Measurements from ENCODE around the gene IRF7. TPM values are rescaled to one million over a fixed set of nuclear protein-coding genes. Genes with fewer than 3 reads are reported as not detected.

Gene IRF7
- total and polyA plus RNA-seq, 2 experiments from 2014 or later, result 13.0 to 17.7 TPM

DNA sequence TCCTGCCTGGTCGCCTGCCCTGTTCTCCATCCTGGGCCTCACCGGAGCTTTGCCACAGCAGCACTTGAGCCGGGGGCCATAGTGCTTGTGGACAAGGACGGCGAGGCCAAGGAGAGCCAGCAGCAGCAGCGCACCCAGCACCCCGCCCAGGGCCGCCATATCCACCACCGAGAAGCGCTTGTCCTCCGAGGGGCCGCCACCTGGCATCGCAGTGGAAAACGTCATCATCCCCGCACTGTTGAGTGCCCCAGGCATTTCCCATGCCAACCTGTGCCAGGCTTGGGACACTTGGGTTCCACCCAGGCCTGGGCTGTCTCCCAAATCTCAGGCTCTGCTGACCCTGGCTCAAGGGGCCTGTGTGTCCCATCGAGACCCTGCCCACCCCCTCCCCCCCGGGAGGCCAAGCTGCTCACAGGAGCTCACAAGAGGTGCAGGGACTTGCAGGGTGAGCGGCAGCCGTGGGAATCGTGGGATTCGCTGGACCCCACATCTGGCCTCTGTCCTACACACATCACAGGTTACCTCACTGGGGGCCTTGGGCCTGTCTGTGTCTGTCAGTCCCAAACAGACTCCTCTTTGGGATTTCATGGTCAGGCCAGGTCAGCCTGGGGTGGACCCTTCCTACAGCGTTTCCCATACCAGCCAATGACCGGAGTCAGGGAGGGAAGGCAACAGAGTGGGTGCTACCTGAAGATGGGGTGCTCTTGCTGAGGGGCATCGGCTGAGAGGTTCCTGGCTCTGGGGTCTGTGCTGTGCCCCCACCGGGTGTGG, 2.3 kb upstream of the IRF7 start:
- H3K27me3 ChIP-seq, result no peaks in the 10 kb centered on the region
- TF ChIP-seq, protein P1, sequence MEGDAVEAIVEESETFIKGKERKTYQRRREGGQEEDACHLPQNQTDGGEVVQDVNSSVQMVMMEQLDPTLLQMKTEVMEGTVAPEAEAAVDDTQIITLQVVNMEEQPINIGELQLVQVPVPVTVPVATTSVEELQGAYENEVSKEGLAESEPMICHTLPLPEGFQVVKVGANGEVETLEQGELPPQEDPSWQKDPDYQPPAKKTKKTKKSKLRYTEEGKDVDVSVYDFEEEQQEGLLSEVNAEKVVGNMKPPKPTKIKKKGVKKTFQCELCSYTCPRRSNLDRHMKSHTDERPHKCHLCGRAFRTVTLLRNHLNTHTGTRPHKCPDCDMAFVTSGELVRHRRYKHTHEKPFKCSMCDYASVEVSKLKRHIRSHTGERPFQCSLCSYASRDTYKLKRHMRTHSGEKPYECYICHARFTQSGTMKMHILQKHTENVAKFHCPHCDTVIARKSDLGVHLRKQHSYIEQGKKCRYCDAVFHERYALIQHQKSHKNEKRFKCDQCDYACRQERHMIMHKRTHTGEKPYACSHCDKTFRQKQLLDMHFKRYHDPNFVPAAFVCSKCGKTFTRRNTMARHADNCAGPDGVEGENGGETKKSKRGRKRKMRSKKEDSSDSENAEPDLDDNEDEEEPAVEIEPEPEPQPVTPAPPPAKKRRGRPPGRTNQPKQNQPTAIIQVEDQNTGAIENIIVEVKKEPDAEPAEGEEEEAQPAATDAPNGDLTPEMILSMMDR (IDR thresholded peaks at IDR 0.05; ENCODE audit: low read depth, low read length), result no peak
- DNase-seq (ENCODE audit: low read depth in 1 of 2, low spot score in 1 of 2), result no peak
- peaks cover 7% of the 10 kb centered on the region for H3K4me1 ChIP-seq (ENCODE audit: low read depth)
- H3K9me3 ChIP-seq (ENCODE audit: low read depth), result no peaks in the 10 kb centered on the region
- H3K36me3 ChIP-seq, result peaks cover 2% of the 10 kb centered on the region
- no peak overlapping the region for H3K27ac ChIP-seq
- no peak overlapping the region for H3K4me3 ChIP-seq

DNA sequence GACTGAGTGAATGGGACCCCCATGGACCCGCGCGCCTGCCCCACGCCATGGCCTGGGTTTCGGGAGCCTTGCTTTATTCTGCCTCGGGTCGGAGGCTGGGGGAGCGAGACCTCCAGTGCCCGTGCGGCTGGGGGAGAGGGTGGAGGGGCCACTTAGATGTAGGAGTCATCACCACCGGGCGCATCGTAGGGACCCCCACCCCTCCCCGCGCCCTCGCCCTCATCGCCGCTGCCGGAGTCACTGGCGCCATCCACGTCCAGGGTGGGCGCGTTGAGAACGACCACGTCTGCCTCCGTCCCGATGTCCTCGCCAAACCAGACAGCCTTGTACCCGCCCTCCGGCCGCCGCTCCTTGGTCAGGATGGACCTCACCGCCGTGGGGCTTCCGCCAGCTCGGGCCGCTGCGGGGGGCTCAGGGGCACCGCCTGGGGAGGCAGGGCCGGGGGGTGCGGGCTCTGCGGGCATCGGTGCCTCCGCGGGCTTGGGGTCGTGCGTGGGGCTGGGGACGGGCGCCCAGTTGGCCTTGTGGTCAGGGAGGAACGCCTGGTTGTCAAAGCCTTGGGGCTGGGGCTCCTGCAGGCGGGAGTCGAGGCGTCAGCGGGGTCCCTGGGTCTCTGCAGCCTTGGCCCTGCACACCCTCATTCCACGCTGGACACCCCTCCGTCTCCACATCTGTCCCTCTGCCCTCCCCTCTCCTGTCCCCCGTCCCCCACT, 1.6 kb upstream of the IRF7 start:
- peaks cover 12% of the 10 kb centered on the region for H3K4me1 ChIP-seq (ENCODE audit: low read depth)
- H3K36me3 ChIP-seq, result peaks cover 5% of the 10 kb centered on the region
- TF ChIP-seq, protein P1 (IDR thresholded peaks at IDR 0.05; ENCODE audit: low read depth, low read length), result no peak
- H3K4me3 ChIP-seq, result no peak overlapping the region
- no peaks in the 10 kb centered on the region for H3K27me3 ChIP-seq
- no peaks in the 10 kb centered on the region for H3K9me3 ChIP-seq (ENCODE audit: low read depth)
- DNase-seq (ENCODE audit: low read depth in 1 of 2, low spot score in 1 of 2), result no peak
- no peak overlapping the region for H3K27ac ChIP-seq

DNA sequence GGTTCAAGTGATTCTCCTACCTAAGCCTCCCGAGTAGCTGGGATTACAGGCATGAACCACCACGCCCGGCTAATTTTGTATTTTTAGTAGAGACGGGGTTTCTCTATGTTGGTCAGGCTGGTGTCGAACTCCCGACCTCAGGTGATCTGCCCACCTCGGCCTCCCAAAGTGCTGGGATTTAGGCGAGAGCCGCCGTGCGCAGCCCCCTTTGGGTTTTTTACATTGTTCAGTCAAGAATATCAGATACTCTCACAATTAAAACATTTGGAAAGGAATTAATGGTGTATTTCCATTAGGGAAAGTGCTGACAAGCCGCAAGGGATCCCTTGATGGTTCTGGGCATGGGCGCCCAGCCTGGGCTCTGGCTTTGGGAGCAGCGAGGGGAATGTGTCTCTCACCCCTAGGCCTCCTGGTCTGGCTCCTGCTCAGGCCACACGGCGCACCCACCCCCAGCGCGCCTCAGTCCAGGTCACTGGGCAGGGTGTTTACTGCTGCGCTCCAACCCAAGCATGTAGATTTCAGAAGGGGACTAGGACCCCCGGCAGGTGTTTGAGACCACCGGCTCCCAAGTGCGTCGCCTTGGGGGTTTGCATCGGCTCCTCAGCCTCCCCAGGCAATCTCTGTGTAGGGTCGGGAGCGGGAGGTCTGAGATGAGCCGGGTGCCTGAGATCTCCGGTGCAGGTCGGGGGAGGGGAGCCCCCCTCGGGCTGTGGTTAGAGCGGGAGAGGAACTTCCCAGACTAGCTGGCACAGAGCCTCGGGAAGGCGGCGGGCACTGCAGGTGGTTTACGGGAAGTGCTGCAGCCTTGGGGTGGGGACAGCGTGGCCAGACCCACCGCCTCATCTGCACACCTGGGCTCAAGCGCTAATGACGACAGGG, 809 bp upstream of the IRF7 start:
- DNase-seq (ENCODE audit: low read depth in 1 of 2, low spot score in 1 of 2), result no peak
- TF ChIP-seq, protein P1 (IDR thresholded peaks at IDR 0.05; ENCODE audit: low read depth, low read length), result no peak
- Histone ChIP-seq H3K4me1 (ENCODE audit: low read depth) (peaks cover 15% of the 10 kb centered on the region), H3K27ac (peak overlapping the region; percentile 64), H3K4me3 (peak overlapping the region; percentile 70), H3K27me3 (no peaks in the 10 kb centered on the region), H3K9me3 (ENCODE audit: low read depth) (no peaks in the 10 kb centered on the region), H3K36me3 (peaks cover 11% of the 10 kb centered on the region)

DNA sequence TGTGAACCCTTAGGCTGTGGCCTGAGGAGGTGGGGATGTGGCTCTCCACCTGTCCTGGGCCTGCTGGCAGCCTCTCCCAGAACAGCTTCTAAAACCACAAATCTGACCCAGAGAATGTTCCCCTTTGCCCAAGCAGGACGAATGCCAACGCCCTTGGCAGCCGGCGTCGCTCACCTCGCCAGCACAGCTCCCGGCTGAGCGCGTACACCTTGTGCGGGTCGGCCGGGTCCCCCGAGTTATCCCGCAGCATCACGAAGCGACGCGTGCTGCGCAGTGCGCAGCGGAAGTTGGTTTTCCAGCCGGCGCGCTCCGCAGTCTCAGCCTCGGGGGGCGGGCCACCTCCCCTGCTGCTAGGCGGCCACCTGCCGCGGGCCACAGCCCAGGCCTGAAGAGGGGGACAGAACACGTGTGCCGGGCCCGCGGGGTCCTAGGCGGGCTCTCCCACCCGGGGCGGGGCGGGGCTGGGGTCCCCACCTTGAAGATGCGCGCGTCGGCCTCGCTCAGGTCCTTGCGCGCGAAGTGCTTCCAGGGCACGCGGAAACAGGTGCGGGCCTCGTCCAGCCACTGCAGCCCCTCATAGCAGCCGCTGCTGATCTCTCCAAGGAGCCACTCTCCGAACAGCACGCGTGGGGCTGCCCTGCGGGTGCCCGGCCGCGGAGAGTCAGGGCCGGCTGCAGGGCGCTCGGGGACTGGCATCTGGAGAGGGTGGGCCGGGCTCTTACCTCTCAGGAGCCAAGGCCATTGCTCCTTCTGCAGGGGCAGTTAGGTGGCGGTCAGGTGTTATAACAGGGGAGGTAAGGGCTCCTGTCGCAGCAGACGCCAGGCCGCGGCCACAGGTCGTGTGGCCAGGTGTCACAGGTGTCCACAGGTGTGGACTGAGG, 887 bp downstream of the IRF7 start:
- Histone ChIP-seq H3K4me3 (peak overlapping the region; percentile 70), H3K27me3 (no peaks in the 10 kb centered on the region), H3K27ac (peak overlapping the region; percentile 64), H3K4me1 (ENCODE audit: low read depth) (peaks cover 15% of the 10 kb centered on the region), H3K9me3 (ENCODE audit: low read depth) (no peaks in the 10 kb centered on the region), H3K36me3 (peaks cover 28% of the 10 kb centered on the region)
- TF ChIP-seq, protein P1 (IDR thresholded peaks at IDR 0.05; ENCODE audit: low read depth, low read length), result no peak
- no peak for DNase-seq (ENCODE audit: low read depth in 1 of 2, low spot score in 1 of 2)

Data from cardiac muscle cell (in vitro differentiated cells and primary cell).